Hematopoietic multipotent progenitor cell treated with erythropoietin and hydrocortisone succinate and interleukin-3 and kit ligand, for 4 days (in vitro differentiated cells): ENCODE data around the gene CAB39L.
"Not testable (repeated sequence)": the region's sequence is repeated elsewhere in the genome, so short reads cannot be mapped to it uniquely, and the experiment has no call there.

ENCODE experiments used
- DNase-seq: peaks from one replicate; pipeline ENCODE4 v3.0.0-alpha.2; 2015

Gene CAB39L

DNA sequence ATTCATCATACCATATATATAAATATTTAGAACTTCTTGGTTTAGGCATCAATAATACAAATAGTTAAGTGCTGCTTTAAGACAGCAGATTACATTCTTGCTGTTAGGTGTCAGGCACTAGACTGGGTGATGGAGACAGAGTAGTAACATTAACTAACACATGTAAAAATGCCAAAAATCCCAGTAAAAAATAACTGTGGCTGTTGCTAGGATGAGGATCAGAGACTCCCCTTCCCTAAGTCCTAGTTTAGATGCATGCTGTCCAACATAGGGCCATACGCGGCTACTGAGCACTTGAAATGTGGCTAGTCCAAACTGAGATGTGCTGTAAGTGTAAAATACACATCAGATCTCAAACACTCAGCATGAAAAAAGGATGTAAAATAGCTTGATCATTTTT is 101.4 kb downstream of the CAB39L start:
- no peak for DNase-seq

- no peak for DNase-seq
Measured at GRCh38 chr13:49341941-49342340, 101.9 kb downstream of the CAB39L start.

DNA sequence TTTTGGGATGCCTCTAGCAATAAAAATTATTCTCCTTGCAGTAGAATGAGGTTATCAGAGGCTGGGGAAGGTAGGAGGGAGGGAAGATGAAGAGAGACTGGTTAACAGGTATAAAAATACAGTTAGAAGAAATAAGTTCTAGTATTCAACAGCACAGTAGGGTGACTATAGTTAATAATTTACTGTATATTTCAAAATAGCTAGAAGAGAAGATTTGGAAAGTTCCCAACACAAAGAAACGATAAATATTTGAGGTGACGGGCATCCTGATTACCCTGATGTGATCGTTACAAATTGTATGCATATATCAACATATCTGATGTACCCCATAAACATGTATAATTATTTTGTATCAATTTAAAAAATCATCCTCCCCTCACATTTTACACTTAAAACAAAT is 102.3 kb downstream of the CAB39L start:
- no peak for DNase-seq

- no peak for DNase-seq
Measured at GRCh38 chr13:49340161-49340560, 103.7 kb downstream of the CAB39L start.

GRCh38 chr13:49336655-49337054 is 107.2 kb downstream of the CAB39L start:
- no peak for DNase-seq

- DNase-seq = no peak
Measured at GRCh38 chr13:49330546-49330864, 113.4 kb downstream of the CAB39L start.

DNA sequence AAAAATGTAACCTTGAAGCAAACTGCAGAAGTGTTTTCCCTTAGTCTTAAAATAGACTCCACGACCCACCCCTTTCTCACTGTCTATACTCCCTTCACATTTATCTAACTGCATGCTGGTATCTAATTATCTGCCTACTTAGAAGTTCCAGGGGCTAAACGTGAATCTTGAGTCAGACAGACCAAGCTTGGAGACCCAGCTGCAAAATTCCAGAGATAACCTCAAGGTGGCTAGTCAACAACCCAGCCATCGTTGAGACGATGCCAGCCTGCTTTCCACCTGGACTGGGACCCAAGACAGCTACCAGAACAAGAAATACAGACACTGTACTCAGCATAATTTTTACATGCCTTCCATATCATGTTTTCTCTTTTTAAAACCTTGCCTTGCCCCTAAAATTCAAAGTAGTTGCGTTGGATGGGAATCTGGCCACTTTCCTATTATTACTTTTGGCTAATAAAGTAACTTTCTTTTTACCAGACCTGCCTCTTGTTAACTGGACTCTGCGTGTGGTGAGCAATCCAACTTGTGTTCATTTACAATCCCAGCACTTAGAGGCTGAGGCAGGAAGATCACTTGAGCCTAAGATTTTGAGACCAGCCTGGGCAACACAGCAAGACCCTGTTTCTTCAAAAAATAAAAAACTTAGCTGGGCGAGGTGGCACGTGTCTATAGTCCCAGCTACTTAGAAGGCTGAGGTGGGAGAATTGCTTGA is 113.9 kb downstream of the CAB39L start:
- DNase-seq = no peak

- not testable (repeated sequence) for DNase-seq
Measured at GRCh38 chr13:49327145-49327544, 116.7 kb downstream of the CAB39L start.

DNA sequence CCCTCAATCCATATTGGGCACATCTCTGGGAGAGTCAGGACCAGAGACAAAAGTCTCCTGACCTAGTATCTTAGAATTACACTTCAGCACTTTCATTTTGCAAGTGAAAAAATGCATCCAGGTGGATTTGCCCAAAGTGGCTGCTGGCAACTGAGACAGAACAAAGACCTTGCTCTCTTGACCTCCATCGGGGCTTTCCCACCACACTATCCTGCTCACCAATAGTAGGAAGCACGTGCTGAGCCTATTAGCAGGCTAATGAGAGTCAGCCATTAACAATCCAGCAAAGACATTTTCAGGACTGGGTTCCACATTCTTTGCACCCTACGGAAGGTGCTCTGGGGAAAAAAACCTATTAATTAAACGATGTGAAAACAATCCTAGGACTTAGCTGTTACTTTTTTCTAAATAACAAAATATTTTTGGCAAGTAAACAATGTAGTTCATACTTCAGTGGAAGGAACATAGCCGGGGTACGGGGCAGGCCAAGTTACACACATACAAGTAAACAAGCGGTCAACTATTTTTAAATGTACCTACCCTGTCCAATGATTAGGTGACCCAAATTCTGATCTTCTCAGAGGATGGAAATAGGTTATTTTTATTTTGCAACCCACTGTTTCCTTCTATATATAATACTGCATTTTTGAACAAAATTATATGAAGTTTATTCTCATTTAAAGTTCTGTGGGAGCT is 117.5 kb downstream of the CAB39L start:
- no peak for DNase-seq

DNA sequence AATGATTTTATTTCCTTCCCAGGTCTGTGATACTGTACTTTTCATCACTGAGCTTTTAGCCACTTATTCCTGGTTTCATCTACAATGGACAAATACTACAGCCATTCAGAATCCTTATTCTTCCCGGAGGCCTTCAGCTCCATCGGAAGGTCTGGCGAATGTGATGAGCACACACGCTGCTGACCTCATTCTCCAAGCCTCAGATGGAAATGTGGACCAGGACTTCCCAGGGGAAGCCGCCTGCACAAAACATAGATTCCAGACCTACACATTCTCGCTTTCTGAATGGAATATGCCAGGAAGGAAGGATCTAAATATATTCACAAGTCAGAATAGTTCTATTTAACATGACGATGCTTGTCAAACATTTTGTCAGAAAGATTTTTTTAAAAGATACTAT is 120.5 kb downstream of the CAB39L start:
- no peak for DNase-seq

- DNase-seq = no peak
Measured at GRCh38 chr13:49322702-49323101, 121.2 kb downstream of the CAB39L start.

GRCh38 chr13:49320975-49321374 is 122.9 kb downstream of the CAB39L start:
- DNase-seq = no peak

GRCh38 chr13:49319951-49320350 is 123.9 kb downstream of the CAB39L start:
- no peak for DNase-seq

GRCh38 chr13:49319551-49319950 is 124.3 kb downstream of the CAB39L start:
- no peak for DNase-seq

GRCh38 chr13:49315756-49316482 is 127.9 kb downstream of the CAB39L start:
- DNase-seq = peak; percentile 56

DNA sequence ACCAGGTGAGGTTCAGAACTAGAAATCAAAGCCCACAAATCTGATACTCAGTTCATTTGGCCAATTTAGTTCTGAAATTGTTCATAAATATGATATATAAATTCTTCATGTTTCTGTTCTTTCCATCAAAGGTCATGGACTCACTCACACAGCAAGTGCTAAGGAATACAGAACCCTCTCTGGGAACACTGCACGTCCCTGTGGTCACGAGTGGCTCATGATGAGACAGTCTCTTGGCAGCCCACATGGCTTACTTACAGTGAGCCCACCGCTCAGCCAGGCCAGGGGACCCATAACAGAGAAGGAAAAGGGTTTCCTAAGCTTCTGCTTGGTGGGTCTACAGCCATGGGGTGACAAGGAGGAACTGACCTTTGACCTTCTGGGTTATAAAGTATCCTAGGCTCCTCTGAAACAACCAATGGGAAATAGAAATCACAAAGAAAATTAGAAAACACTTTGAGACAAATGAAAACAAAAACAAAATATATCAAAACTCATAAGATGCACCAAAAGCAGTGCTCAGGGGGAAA is 128.8 kb downstream of the CAB39L start:
- DNase-seq = no peak

DNA sequence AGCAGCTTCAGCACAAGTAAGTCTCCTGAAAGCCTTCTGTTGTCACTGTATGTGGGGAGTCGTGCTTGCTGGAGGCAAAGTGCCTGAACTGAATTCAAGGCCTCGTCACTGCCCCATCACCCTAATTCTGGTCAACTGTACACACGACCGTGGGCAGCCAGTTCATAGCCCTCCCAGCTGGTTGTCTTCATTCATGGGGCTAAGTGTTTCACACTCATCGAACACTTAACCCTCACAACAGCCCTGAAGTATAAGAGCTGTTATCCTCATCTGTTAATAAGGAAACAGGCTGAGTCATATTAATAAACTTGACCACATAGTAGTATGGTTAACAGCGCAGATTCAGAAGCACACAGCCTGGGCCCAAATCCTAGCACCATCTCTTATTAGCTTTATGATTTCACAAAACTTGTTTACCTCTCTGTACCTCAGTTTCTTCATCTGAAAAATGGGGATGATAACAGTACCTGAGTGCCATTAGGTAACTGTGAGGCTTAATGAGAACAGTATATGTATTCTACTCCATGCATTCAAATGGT is 129.5 kb downstream of the CAB39L start:
- DNase-seq = no peak

- DNase-seq = no peak
Measured at GRCh38 chr13:49311816-49312215, 132.0 kb downstream of the CAB39L start.

DNA sequence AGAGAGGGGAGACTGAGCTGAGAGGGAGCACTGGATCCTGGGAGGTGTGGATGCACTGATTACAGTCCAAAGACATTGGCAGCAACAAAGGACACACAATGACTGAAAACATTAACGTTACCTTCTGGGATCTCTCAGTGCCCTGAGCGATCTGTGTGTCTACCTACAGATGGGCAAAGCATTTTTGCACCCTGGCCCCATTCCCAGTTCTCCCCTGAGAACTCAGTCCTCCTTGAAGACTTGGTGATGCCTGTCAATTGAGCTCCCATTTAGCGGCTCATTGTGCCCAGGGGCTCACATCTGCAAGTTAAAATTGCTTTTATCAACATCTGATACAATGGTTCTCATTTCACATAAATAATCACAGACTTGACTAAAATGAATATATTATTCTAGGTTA is 133.6 kb downstream of the CAB39L start:
- no peak for DNase-seq

DNA sequence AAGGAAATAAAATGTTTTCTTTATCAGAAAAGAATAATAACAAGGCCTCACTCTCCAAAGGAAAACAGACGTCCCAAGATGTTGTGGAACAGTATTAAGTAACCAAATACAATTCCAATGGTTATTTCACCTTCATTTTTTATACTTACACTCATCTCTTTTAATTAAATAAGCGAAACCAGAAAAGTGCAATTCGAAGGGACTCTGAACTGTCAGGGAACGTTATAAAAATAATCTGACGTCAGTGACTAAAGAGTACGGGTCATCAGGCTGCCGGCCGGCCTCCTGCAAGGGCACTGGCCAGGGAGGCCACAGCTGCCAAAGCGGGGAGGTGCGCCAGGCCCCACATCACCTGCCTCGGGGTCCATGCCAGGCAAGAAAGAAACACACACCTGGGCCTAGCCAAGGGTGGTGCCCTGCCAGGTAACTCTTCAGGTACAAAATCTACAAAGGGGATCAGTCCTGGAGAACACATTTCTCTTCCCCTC is 134.9 kb downstream of the CAB39L start:
- DNase-seq = no peak

DNA sequence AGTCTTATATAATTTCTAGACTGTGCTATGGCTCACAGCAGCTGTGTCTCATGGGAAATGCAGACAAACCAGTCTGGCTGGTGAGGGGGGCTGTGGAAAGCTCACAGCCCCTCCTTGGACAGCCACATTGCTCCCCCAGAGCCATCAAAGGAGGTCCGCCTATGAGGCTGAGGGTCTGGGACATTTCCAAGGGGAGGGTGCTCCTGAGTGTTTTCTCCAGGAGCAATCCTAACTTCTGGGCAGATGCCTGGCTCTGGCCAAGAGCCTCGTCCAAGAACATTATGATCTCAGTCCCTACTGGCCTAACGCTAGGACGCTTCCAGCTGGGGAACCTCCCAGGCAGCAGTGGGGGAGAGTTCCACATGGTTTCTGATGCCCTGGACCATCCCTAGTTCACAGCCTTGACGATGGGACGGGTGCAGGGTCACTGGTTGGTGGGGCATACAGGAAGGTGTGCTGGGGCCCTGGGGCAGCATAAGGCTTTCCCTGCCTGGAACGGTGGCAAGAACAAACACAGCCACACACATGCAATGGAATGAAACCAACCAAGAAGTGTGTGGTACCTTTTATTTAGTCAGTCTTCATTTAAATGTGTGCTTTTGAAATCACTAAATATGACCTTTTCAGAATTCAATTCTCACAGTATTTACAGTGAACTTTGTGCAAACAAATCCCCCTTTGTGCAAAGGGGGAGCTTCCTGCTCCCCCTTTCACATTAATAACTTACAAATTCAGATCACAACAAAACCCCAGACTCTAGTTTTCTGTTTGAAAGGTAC is 135.6 kb downstream of the CAB39L start:
- no peak for DNase-seq

DNA sequence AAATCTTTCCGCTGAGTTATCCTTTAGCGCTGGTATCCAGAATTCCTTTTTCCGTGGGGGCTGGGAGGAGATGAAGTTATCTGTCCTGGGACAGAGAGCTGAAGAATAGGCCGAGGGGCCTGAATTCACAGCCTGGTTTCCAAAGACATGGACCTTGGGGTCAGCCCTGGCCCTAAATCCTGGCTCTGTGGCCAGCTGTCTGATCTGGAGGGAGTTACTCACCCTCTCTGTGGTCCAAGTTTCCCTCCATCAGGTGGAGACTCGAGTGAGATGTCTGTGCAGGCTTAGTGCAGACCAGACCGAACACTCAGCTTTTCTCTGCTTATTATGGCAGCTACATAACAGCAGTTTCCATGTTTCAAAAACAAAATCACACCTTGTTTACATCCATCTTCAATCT is 136.5 kb downstream of the CAB39L start:
- DNase-seq = no peak
